AG10803 (cell line): ENCODE results near the gene LYRM7.
"Not testable (repeated sequence)": the region's sequence is repeated elsewhere in the genome, so short reads cannot be mapped to it uniquely, and the experiment has no call there.

Source experiments
- DNase-seq: peaks from one replicate; pipeline ENCODE4 v3.0.0; 2010; ENCODE audit warnings: low read depth
- H3K4me3 ChIP-seq: 2 replicates; pipeline ENCODE4 v1.5.1; 2011; ENCODE audit warnings: mild to moderate bottlenecking, low read length, control low read depth
- TF ChIP-seq, protein P1 (sequence below): conservative IDR thresholded peaks from 2 replicates; pipeline ENCODE4 v1.5.1; 2011; ENCODE audit warnings: mild to moderate bottlenecking, low read length, control low read depth, inconsistent platforms

Gene LYRM7

DNA sequence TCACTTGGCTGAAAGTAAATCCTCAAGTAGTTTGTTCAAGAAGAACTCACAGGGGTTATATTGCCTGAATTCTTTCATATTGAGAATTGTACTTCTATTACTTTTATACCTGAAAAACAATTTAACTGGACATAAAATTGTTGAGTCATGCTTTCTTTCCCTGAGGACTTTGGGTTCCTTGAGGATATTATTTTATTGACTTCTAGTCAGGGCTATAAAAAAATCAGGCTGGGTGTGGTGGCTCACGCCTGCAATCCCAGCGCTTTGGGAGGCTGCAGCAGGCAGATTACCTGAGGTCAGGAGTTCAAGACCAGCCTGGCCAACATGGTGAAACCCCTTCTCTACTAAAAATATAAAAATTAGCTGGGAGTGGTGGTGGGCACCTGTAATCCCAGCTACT is 75.2 kb downstream of the LYRM7 start:
- TF ChIP-seq, protein P1, sequence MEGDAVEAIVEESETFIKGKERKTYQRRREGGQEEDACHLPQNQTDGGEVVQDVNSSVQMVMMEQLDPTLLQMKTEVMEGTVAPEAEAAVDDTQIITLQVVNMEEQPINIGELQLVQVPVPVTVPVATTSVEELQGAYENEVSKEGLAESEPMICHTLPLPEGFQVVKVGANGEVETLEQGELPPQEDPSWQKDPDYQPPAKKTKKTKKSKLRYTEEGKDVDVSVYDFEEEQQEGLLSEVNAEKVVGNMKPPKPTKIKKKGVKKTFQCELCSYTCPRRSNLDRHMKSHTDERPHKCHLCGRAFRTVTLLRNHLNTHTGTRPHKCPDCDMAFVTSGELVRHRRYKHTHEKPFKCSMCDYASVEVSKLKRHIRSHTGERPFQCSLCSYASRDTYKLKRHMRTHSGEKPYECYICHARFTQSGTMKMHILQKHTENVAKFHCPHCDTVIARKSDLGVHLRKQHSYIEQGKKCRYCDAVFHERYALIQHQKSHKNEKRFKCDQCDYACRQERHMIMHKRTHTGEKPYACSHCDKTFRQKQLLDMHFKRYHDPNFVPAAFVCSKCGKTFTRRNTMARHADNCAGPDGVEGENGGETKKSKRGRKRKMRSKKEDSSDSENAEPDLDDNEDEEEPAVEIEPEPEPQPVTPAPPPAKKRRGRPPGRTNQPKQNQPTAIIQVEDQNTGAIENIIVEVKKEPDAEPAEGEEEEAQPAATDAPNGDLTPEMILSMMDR = no peak
- no peak for DNase-seq
- no peak overlapping the region for H3K4me3 ChIP-seq

DNA sequence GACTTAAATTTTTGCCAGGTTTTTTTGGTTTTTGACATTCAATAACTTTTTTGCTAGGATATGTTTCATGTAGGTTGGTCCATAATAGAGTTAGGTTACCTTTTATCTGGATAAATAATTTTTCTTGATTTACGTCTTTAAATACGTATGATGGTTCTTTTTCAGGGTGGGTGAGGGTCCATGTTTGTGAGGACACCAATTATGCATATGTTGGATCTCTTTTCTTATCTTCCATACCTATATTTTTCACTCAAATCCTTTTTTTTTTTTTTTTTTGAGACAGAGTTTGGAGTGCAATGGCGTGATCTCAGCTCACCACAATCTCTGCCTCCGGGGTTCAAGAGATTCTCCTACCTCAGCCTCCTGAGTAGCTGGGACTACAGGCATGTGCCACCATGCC is 75.8 kb downstream of the LYRM7 start:
- DNase-seq = no peak
- no peak overlapping the region for H3K4me3 ChIP-seq
- TF ChIP-seq, protein P1 = no peak

DNA sequence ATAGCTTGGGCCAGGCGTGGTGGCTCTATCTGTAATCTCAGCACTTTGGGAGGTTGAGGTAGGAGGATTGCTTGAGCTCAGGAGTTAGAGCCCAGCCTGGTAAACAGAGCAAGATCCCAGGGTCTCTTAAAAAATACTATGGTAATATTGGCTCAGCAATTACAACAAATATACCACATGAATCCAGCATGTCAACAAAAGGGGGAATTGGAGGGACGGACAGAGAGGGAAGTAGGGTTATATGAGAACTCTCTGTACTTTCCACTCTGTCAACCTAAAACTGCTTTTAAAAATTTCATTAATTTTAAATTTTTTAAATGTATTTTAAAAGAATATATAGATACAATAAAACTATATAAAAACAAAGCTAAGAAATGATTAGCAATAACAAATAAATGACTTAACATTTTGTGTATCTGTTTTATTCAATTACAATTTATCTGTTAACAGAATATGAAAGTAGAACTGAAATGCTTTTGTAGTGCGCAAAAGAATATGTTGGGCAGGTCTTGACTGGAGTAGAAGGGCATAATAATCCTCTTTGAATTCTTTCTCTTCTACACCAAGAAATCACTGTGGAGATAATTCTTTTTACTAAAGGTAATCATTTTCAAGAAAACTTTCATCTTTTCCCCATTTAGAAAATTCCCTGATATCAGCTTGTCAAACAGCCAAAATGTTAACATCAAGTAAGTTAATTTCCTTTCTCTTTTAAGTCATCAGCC is 80.2 kb downstream of the LYRM7 start:
- no peak overlapping the region for H3K4me3 ChIP-seq
- TF ChIP-seq, protein P1 = no peak
- no peak for DNase-seq

DNA sequence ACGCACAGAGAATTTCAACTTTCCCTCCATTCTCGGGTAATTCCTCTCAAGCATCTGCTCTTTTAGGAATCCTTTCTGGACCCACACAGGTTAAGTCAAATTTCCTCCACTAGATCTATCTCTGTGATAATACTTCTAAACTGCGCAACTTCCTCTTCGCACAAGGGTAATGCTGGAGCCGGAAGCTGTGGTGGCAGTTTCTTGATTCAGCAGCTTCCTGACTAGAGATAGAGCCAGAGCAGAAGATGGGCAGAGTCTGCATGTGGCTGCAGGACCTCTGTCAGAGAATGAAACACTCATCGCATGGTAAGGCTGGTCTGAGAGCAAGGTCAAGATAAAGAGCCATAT is 82.1 kb downstream of the LYRM7 start:
- no peak overlapping the region for H3K4me3 ChIP-seq
- TF ChIP-seq, protein P1 = no peak

DNA sequence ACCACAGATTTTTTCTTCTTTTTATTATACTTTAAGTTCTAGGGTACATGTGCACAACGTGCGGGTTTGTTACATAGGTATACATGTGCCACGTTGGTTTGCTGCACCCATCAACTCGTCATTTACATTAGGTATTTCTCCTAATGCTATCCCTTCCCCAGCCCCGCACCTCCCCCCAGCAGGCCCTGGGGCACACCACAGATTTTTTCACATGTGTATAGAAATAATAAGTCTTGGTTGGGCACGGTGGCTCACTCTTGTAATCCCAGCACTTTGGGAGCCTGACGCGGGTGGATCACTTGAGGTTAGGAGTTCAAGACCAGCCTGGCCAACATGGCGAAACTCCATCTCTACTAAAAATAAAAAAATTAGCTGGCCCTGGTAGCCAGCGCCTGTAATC is 83.3 kb downstream of the LYRM7 start:
- H3K4me3 ChIP-seq, DNase-seq: not testable (repeated sequence)

More for the DNA sequence above, 82.1 kb downstream of the LYRM7 start:
- DNase-seq = no peak

DNA sequence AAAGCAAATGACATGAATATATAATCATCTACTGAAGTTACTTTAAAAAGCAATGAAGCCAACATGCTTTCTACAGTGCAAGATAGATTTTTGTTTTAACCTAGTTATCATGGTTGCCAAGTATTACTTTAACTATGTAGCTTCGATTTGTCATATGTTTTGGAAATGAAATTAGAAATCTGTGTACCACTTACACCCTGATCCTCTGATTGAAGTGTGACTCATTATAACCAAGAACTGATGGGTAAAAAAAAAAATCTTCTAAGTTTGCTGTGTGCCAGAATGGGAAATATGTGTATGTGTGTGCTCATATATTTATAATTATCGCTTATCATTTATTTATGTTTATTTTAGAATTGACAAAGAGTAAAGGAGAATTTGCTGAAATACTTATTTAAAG is 84.0 kb downstream of the LYRM7 start:
- TF ChIP-seq, protein P1 = no peak
- H3K4me3 ChIP-seq = no peak overlapping the region
- DNase-seq = no peak
